H1 (cell line): ENCODE measurements around the gene IFT27.

ENCODE experiments used
- BRCA1 ChIP-seq: IDR thresholded peaks from 2 replicates; pipeline ENCODE4 v1.6.1; 2012; ENCODE audit warnings: low read depth, low read length, improper control_type of control experiment
- CEBPB ChIP-seq: IDR thresholded peaks from 2 replicates; pipeline ENCODE4 v1.6.1; 2012; ENCODE audit warnings: low read depth, low read length
- CHD2 ChIP-seq: IDR thresholded peaks from 2 replicates; pipeline ENCODE4 v1.6.1; 2012; ENCODE audit warnings: low read length, improper control_type of control experiment
- CREB1 ChIP-seq: IDR thresholded peaks from 2 replicates; pipeline ENCODE4 v1.6.1; 2012; ENCODE audit warnings: inconsistent platforms
- CTCF ChIP-seq, 3 experiments: IDR thresholded peaks; 1 replicate in 2 of 3; 2 replicates in 1 of 3; pipeline versions ENCODE4 v1.5.1 to v1.6.1; 2011; ENCODE audit warnings: low read length in 3 of 3, mild to moderate bottlenecking in 3 of 3, inconsistent platforms in 2 of 3, low read depth in 1 of 3, moderate library complexity in 1 of 3; ENCODE audit not compliant: insufficient read depth in 1 of 3; ENCODE audit errors: control extremely low read depth in 1 of 3
- FOSL1 ChIP-seq: IDR thresholded peaks from 2 replicates; pipeline ENCODE4 v1.6.1; 2011; ENCODE audit warnings: mild to moderate bottlenecking, low read depth, low read length, moderate library complexity; ENCODE audit not compliant: insufficient read depth
- POLR2AphosphoS5 ChIP-seq: IDR thresholded peaks from 2 replicates; pipeline ENCODE4 v1.6.1; 2011; ENCODE audit warnings: low read depth, low read length

DNA sequence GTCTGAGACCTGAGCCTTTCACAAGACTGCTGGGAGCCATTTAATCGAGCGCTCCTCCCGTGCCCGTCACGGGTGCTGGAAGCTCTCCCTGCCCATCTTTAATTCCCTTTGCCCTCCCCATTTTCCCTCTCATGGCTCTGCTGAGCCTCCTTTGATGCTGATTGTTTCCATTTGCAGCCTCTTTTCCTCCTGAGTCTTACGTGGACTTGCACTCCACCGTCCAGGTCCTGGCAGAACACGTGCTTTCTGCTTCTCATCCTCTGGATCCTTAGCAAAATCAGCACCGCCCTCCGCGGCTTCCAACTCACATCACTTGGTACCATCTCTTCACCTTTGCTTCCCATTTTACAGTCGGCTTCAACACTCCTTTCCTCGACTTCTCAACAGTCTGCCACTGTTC, 7.3 kb downstream of the IFT27 start:
- no peak for TF ChIP-seq CHD2
- TF ChIP-seq POLR2AphosphoS5: no peak
- TF ChIP-seq CREB1: no peak
- TF ChIP-seq CTCF (IDR thresholded peaks at IDR 0.05; ENCODE audit: control extremely low read depth in 1 of 3, insufficient read depth in 1 of 3, low read depth in 1 of 3, low read length in 3 of 3): no peak
- no peak for TF ChIP-seq CEBPB
- TF ChIP-seq FOSL1: no peak
- TF ChIP-seq BRCA1: no peak
